Astrocyte (in vitro differentiated cells and primary cell): ENCODE data around the gene CPEB3. TPM values are rescaled to one million over a fixed set of nuclear protein-coding genes. Genes with fewer than 3 reads are reported as not detected.
A peak's percentile ranks its signal among the peaks of the same experiment; 100 is the strongest.

ENCODE experiments used
- DNase-seq: peaks from one replicate; pipeline ENCODE4 v3.0.0-alpha.2; 2010; ENCODE audit warnings: low read depth
- FAIRE-seq: peaks from 2 replicates; lab custom pipeline; 2011; peaks lifted over from hg19 to GRCh38; lab: Jason Lieb, UNC
- H2AFZ ChIP-seq: 2 replicates; pipeline ENCODE4 v1.6.0; 2012; ENCODE audit warnings: low read depth, low read length, inconsistent platforms
- H3K27ac ChIP-seq: 2 replicates; pipeline ENCODE4 v1.5.1; 2011; ENCODE audit warnings: low read depth, low read length, inconsistent platforms
- H3K27me3 ChIP-seq: 2 replicates; pipeline ENCODE4 v1.6.0; 2011; ENCODE audit warnings: low read length, inconsistent platforms; ENCODE audit not compliant: insufficient read depth
- H3K36me3 ChIP-seq: 2 replicates; pipeline ENCODE4 v1.5.1; 2011; ENCODE audit warnings: low read length, inconsistent platforms; ENCODE audit not compliant: insufficient read depth
- H3K4me1 ChIP-seq: 2 replicates; pipeline ENCODE4 v1.5.1; 2011; ENCODE audit warnings: low read length, inconsistent platforms; ENCODE audit not compliant: insufficient read depth
- H3K4me2 ChIP-seq: 2 replicates; pipeline ENCODE4 v1.6.0; 2012; ENCODE audit warnings: low read length, inconsistent platforms
- H3K4me3 ChIP-seq: 2 replicates; pipeline ENCODE4 v1.5.1; 2011; ENCODE audit warnings: low read depth, mild to moderate bottlenecking, low read length, inconsistent platforms; ENCODE audit not compliant: insufficient read depth
- H3K79me2 ChIP-seq: 2 replicates; pipeline ENCODE4 v1.6.0; 2012; ENCODE audit warnings: mild to moderate bottlenecking, low read length, inconsistent platforms; ENCODE audit not compliant: insufficient read depth
- H3K9ac ChIP-seq: 2 replicates; pipeline ENCODE4 v1.6.0; 2012; ENCODE audit warnings: mild to moderate bottlenecking, low read length, inconsistent platforms
- H3K9me3 ChIP-seq: 2 replicates; pipeline ENCODE4 v1.5.1; 2012; ENCODE audit warnings: low read depth, mild to moderate bottlenecking, low read length, inconsistent platforms; ENCODE audit not compliant: insufficient read depth
- H4K20me1 ChIP-seq: 2 replicates; pipeline ENCODE4 v1.6.0; 2012; ENCODE audit warnings: low read length, inconsistent platforms; ENCODE audit not compliant: insufficient read depth
- H3K27ac Mint-ChIP-seq: one replicate; pipeline ENCODE4 v1.8.0; 2021; ENCODE audit warnings: mild to moderate bottlenecking, mixed read lengths; ENCODE audit not compliant: unreplicated experiment
- H3K27me3 Mint-ChIP-seq: one replicate; pipeline ENCODE4 v1.8.0; 2021; ENCODE audit warnings: low read depth, mixed read lengths; ENCODE audit not compliant: unreplicated experiment
- H3K36me3 Mint-ChIP-seq: one replicate; pipeline ENCODE4 v1.8.0; 2021; ENCODE audit warnings: low read depth, mixed read lengths; ENCODE audit not compliant: unreplicated experiment
- H3K4me1 Mint-ChIP-seq: one replicate; pipeline ENCODE4 v1.8.0; 2021; ENCODE audit warnings: low read depth, mixed read lengths; ENCODE audit not compliant: unreplicated experiment
- H3K4me3 Mint-ChIP-seq: one replicate; pipeline ENCODE4 v1.8.0; 2021; ENCODE audit warnings: mild to moderate bottlenecking, moderate library complexity, mixed read lengths; ENCODE audit not compliant: unreplicated experiment
- H3K9me3 Mint-ChIP-seq: one replicate; pipeline ENCODE4 v1.8.0; 2021; ENCODE audit warnings: mild to moderate bottlenecking, mixed read lengths; ENCODE audit not compliant: unreplicated experiment
- EZH2 ChIP-seq: IDR thresholded peaks from 2 replicates; pipeline ENCODE4 v1.6.1; 2012; ENCODE audit warnings: mild to moderate bottlenecking, low read length, inconsistent platforms; ENCODE audit not compliant: insufficient read depth
- total RNA-seq: library from RNA; stranded (reverse); gene quantifications from 2 replicates; pipeline ENCODE4 v1.2.1, GENCODE V29; 2021
- TF ChIP-seq, protein P1 (sequence below): IDR thresholded peaks from 2 replicates; pipeline ENCODE4 v1.5.1; 2011; ENCODE audit warnings: low read depth, mild to moderate bottlenecking, inconsistent platforms, low read length, moderate library complexity; ENCODE audit not compliant: insufficient read depth

Gene CPEB3
- total RNA-seq, 1 donor from 2014 or later = 1.6 TPM

DNA sequence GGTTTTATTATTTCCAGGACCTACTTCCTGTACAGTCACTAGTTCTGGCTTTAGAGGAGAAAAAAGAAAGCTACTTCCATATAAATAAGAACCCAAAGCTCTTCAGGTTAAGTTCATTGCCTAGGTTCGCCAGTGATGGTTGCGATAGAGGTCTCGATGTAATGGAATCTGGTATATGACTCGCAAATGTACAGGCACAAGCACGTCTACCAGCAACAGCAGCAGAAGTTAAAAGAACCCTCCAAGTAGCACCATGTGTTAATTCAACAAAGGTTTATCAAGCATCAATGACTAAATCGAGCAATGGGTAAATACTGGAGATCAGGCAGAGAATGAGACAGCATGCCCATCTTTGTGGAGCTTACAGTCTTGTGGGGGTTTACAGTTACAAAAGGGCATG is 211.9 kb downstream of the CPEB3 start:
- H4K20me1 ChIP-seq = no peaks in the 10 kb centered on the region
- Mint-ChIP-seq H3K27me3 (no peaks in the 10 kb centered on the region), H3K36me3 (peaks cover 3% of the 10 kb centered on the region), H3K9me3 (no peaks in the 10 kb centered on the region), H3K27ac (no peak overlapping the region), H3K4me1 (peaks cover 6% of the 10 kb centered on the region), H3K4me3 (no peak overlapping the region)
- no peaks in the 10 kb centered on the region for H3K36me3 ChIP-seq
- H3K4me1 ChIP-seq = no peaks in the 10 kb centered on the region
- no peak overlapping the region for H3K4me2 ChIP-seq
- no peaks in the 10 kb centered on the region for H3K9me3 ChIP-seq
- no peak overlapping the region for H3K27ac ChIP-seq
- no peak overlapping the region for H2AFZ ChIP-seq
- TF ChIP-seq EZH2 = no peak
- TF ChIP-seq, protein P1, sequence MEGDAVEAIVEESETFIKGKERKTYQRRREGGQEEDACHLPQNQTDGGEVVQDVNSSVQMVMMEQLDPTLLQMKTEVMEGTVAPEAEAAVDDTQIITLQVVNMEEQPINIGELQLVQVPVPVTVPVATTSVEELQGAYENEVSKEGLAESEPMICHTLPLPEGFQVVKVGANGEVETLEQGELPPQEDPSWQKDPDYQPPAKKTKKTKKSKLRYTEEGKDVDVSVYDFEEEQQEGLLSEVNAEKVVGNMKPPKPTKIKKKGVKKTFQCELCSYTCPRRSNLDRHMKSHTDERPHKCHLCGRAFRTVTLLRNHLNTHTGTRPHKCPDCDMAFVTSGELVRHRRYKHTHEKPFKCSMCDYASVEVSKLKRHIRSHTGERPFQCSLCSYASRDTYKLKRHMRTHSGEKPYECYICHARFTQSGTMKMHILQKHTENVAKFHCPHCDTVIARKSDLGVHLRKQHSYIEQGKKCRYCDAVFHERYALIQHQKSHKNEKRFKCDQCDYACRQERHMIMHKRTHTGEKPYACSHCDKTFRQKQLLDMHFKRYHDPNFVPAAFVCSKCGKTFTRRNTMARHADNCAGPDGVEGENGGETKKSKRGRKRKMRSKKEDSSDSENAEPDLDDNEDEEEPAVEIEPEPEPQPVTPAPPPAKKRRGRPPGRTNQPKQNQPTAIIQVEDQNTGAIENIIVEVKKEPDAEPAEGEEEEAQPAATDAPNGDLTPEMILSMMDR = no peak
- no peaks in the 10 kb centered on the region for H3K79me2 ChIP-seq
- H3K27me3 ChIP-seq = no peaks in the 10 kb centered on the region
- FAIRE-seq = no peak
- DNase-seq = no peak
- no peak overlapping the region for H3K9ac ChIP-seq
- no peak overlapping the region for H3K4me3 ChIP-seq

DNA sequence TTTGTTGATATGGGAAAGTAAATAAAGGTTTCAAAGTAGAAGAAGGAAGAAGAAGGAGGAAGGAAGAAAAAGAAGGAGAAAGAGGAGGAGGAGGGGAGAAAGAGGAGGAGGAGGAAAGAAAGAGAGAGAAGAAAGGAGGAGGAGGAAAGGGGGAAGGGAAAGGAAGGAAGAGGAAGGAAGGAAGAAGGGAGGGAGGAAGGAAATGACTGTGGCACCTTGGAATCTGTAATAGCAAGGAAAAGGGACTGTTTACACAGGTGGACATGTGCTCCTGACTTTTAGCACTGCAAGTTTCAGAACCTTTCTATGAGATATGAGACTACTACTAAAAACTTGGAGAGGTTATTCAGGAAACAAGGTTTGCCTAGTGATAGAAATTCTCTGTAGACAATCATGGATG is 214.2 kb downstream of the CPEB3 start:
- Histone ChIP-seq H2AFZ (no peak overlapping the region), H3K79me2 (no peaks in the 10 kb centered on the region), H3K4me2 (no peak overlapping the region), H3K4me1 (no peaks in the 10 kb centered on the region), H4K20me1 (no peaks in the 10 kb centered on the region), H3K9ac (no peak overlapping the region), H3K36me3 (no peaks in the 10 kb centered on the region), H3K27me3 (no peaks in the 10 kb centered on the region), H3K9me3 (no peaks in the 10 kb centered on the region), H3K4me3 (no peak overlapping the region), H3K27ac (no peak overlapping the region)
- Mint-ChIP-seq H3K9me3 (no peaks in the 10 kb centered on the region), H3K36me3 (no peaks in the 10 kb centered on the region), H3K4me1 (no peaks in the 10 kb centered on the region), H3K27me3 (no peaks in the 10 kb centered on the region), H3K4me3 (peak overlapping the region; percentile 42), H3K27ac (no peak overlapping the region)
- FAIRE-seq (no peak), DNase-seq (no peak)
- no peak for TF ChIP-seq EZH2
- TF ChIP-seq, protein P1 = no peak

DNA sequence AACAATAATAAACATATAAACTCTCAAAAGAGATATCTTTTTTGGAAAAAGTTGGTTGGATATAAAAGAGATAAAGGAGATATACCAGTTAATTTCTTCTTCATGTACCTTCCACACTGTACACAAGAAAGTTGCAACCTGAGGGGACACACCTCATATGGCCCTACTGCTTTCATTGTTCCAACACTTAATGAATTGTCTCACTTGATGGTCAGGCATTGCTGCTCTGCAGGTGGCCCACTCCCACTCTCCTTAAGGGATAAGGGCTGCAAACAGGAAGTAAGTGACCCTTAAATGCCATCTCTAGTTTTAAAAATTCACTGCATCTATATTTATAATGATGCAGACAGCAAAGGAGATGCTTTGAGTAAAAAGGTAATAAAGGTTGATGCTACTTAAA is 215.0 kb downstream of the CPEB3 start:
- TF ChIP-seq EZH2 = no peak
- TF ChIP-seq, protein P1 = no peak
- Histone ChIP-seq H3K9ac (no peak overlapping the region), H2AFZ (no peak overlapping the region), H3K79me2 (no peaks in the 10 kb centered on the region), H3K27ac (no peak overlapping the region), H3K9me3 (no peaks in the 10 kb centered on the region), H3K4me2 (no peak overlapping the region), H3K27me3 (no peaks in the 10 kb centered on the region), H3K4me1 (no peaks in the 10 kb centered on the region), H4K20me1 (no peaks in the 10 kb centered on the region), H3K4me3 (no peak overlapping the region), H3K36me3 (no peaks in the 10 kb centered on the region)
- DNase-seq = no peak
- Mint-ChIP-seq H3K36me3 (no peaks in the 10 kb centered on the region), H3K4me3 (no peak overlapping the region), H3K4me1 (no peaks in the 10 kb centered on the region), H3K27ac (no peak overlapping the region), H3K9me3 (no peaks in the 10 kb centered on the region), H3K27me3 (no peaks in the 10 kb centered on the region)
- no peak for FAIRE-seq
